Measurements from ENCODE around the gene STAC3.

DNA sequence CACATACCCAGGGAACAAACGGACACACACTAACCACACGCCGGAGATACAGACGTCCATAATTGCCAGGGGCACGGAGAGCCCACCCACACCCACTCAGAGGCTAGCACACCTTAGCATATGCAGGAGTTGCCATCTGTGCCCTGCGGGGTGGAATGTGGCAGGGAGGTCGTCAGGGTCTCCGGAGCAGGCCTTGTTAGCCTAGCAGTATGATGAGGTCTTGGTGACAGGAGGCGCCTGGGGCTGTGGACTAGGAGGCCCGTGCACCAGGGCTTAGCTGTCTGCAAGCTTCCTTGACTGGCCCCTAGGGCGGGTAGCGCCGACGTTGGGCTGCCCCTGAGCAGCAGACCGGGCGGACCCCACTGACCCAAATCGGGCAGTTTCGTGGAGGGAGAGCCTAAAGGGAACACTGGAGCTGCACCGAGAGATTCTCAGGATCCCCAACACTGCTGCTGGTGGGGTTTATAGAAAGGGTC is 10.0 kb downstream of the STAC3 start:
- TF ChIP-seq POLR2AphosphoS5 (IDR thresholded peaks at IDR 0.05) (no peak), POLR2A (IDR thresholded peaks at IDR 0.05) (no peak)
- TF ChIP-seq, protein P1, sequence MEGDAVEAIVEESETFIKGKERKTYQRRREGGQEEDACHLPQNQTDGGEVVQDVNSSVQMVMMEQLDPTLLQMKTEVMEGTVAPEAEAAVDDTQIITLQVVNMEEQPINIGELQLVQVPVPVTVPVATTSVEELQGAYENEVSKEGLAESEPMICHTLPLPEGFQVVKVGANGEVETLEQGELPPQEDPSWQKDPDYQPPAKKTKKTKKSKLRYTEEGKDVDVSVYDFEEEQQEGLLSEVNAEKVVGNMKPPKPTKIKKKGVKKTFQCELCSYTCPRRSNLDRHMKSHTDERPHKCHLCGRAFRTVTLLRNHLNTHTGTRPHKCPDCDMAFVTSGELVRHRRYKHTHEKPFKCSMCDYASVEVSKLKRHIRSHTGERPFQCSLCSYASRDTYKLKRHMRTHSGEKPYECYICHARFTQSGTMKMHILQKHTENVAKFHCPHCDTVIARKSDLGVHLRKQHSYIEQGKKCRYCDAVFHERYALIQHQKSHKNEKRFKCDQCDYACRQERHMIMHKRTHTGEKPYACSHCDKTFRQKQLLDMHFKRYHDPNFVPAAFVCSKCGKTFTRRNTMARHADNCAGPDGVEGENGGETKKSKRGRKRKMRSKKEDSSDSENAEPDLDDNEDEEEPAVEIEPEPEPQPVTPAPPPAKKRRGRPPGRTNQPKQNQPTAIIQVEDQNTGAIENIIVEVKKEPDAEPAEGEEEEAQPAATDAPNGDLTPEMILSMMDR (IDR thresholded peaks at IDR 0.05), result no peak

All from sigmoid colon (tissue), 4 donors.